ENCODE measurements around the gene RPL21.

RPL21 gene

DNA sequence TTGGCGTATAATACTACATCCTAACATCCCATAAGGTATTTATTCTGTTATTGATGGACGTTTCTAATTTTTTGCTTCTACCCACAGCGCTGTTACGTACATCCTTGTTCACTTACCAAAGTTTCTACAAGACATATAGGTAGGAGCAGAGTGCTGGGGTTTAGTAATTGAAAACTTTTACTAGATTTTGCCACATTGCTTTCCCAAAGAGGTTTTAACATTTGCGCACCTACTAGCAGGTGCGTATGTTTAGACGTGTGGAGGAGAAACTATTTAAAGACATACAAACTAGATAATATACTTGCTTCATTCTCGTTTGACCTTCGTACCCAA lies 559 bp upstream of the RPL21 start:
- TF ChIP-seq GATA2 (IDR thresholded peaks at IDR 0.05; ENCODE audit: low read depth, low read length) (no peak), GATA3 (IDR thresholded peaks at IDR 0.05; ENCODE audit: low read depth, low read length) (no peak)

GRCh38 chr13:27252467-27252866 lies 1.1 kb downstream of the RPL21 start:
- TF ChIP-seq GATA2 (IDR thresholded peaks at IDR 0.05; ENCODE audit: low read depth, low read length): no peak
- no peak for TF ChIP-seq GATA3 (IDR thresholded peaks at IDR 0.05; ENCODE audit: low read depth, low read length)

DNA sequence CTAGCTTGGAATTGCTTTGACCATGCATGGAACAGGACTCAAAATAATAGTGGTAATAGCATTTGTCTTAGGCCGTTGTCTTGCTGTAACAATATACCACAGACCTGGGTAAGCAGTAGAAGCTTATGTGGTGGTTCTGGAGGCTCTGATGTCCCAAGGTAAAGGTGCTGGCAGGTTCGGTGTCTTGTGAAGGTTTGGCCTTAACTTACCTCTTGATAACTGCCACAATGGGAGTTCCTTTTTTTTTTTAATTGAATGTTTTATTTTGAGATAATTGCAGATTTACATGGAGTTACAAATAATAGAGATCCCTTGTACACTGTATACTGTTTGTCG lies 5.8 kb downstream of the RPL21 start:
- TF ChIP-seq GATA2 (IDR thresholded peaks at IDR 0.05; ENCODE audit: low read depth, low read length) (no peak), GATA3 (IDR thresholded peaks at IDR 0.05; ENCODE audit: low read depth, low read length) (no peak)

DNA sequence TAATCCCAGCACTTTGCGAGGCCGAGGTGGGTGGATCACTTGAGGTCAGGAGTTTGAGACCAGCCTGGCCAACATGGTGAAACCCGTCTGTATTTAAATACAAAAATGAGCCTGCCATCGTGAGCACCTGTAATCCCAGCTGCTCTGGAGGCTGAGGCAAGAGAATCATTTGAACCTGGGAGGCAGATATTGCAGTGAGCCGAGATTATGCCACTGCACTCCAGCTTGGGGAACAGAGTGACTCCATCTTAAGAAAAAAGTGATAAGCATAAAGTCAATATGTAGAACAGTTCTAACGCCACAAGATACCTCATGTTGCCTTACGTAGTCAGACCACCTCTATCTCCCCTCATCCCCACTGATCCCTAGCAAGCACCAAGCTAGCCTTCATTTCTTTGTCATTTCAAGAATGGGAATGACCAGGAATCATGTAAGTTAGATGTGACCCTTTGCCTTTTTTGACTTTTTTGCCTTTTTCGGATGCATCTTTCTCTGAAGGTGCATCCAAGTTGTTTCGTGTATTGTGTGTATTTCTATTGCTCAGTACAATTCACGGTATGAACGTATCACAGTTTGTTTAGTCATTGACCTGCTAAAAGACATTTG lies 6.4 kb downstream of the RPL21 start:
- TF ChIP-seq GATA3 (IDR thresholded peaks at IDR 0.05; ENCODE audit: low read depth, low read length) (no peak), GATA2 (IDR thresholded peaks at IDR 0.05; ENCODE audit: low read depth, low read length) (no peak)

DNA sequence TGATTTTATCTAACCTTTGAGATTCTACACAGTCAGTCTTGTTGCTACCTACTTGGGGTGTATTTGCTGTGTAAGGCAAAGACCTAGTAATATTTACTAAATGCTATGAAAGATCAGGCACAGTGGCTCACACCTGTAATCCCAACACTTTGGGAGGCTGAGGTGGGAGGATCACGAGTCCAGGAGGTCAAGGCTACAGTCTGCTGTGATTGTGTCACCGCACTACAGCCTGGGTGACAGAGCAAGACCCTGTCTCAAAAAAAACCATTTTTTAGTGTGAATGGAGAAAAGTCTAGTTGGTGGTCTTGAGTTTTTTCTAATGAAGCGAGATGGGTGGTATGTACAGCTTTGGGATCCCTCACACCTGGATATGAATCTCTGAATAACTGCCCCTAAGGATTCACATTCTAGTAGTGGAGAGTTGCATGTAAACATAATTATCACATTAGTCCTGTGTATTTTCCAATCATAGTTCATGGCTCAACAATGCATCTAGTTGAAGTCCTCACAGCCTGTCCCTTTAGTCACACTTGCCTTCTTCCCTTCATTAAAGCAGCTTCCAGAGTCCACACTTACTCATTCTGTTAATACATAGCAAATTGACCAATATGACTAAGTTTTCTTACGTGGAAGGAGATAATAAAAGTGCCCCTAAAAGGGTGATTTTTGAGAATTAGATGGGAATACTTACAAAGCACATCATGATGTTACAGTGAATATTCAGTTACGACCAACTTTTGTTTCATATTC lies 7.5 kb downstream of the RPL21 start:
- no peak for TF ChIP-seq GATA3 (IDR thresholded peaks at IDR 0.05; ENCODE audit: low read depth, low read length)

DNA sequence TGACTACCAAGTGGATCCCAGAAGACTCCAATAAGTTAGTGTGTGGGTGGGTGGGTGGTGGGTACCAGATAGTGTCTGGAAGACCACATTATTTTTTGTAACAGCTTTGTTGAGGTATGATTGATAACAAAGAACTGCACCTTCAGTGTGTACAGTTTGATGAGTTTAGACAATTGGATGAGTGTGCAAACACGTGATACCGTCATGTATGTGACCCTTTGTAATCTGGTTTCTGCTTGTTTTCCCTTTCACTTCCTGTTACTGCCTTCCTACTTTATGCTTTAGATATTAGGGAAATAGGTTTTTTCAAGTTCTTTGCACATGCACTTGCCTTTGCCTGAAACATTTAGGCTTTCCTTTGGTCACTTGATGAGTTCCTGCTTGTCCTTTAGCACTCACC lies 8.5 kb downstream of the RPL21 start:
- TF ChIP-seq GATA3 (IDR thresholded peaks at IDR 0.05; ENCODE audit: low read depth, low read length) (no peak), GATA2 (IDR thresholded peaks at IDR 0.05; ENCODE audit: low read depth, low read length) (no peak)

DNA sequence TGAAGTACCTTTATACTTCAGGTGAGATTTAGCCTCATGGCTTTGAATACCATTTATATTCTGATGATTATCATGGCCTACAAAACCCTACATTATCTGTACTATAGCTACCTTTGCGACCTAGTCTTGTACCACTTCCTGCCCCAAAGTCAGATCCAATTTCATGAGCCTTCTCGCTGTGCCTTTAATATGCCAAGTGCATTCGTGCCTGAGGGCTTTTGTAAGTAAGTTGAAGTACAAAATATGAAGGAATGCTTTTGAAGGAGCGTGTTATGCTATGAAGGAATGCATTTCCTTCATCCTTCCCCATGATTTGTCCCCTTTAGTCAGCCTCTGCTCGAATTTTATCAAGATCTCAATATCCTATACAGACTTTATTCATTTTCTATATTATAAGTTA lies 10.0 kb downstream of the RPL21 start:
- TF ChIP-seq GATA2 (IDR thresholded peaks at IDR 0.05; ENCODE audit: low read depth, low read length) (no peak), GATA3 (IDR thresholded peaks at IDR 0.05; ENCODE audit: low read depth, low read length) (no peak)

DNA sequence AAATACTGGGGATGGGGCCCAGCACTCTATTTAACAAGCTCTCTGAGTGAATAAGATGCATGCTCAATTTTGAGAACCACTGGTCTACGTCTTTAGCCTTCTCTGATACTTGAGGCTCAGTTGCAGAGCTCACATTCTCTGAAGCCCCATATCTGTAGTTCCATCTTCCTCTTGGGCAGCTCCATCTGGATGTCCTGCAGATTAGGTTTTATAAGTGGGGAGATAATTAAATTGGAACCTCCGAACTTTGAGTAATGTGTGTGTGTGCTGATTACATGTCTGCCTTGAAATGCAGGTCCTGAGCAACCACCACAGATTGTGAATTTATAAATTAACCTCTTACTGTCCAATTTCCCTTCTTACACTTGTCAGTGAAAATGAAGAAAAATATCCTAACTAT lies 12.1 kb downstream of the RPL21 start:
- TF ChIP-seq GATA3 (IDR thresholded peaks at IDR 0.05; ENCODE audit: low read depth, low read length): peak; percentile 91
- TF ChIP-seq GATA2 (IDR thresholded peaks at IDR 0.05; ENCODE audit: low read depth, low read length): peak; percentile 95

- TF ChIP-seq GATA3 (IDR thresholded peaks at IDR 0.05; ENCODE audit: low read depth, low read length): no peak
- no peak for TF ChIP-seq GATA2 (IDR thresholded peaks at IDR 0.05; ENCODE audit: low read depth, low read length)
Measured at GRCh38 chr13:27264181-27264580, 12.8 kb downstream of the RPL21 start.

GRCh38 chr13:27264648-27265047 lies 13.3 kb downstream of the RPL21 start:
- no peak for TF ChIP-seq GATA3 (IDR thresholded peaks at IDR 0.05; ENCODE audit: low read depth, low read length)
- no peak for TF ChIP-seq GATA2 (IDR thresholded peaks at IDR 0.05; ENCODE audit: low read depth, low read length)

DNA sequence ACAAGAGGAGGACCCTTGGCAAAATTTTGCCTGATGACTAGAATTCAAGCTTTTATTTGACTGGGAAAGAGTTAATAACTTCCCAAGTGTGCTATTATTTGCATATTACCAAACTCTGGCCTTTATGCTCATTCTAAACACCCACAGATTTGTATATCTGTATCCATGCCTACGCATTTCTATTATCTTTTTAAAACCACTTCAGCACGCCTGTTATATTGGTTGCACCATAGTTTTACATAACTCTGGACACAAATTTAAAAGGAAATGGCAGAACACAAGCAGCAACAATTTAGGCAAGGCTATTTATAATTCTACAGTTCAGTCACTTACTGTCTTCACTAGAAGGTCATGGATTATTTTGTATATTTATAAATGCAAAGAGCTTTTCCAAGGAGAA lies 15.6 kb downstream of the RPL21 start:
- TF ChIP-seq GATA2 (IDR thresholded peaks at IDR 0.05; ENCODE audit: low read depth, low read length) (no peak), GATA3 (IDR thresholded peaks at IDR 0.05; ENCODE audit: low read depth, low read length) (no peak)

DNA sequence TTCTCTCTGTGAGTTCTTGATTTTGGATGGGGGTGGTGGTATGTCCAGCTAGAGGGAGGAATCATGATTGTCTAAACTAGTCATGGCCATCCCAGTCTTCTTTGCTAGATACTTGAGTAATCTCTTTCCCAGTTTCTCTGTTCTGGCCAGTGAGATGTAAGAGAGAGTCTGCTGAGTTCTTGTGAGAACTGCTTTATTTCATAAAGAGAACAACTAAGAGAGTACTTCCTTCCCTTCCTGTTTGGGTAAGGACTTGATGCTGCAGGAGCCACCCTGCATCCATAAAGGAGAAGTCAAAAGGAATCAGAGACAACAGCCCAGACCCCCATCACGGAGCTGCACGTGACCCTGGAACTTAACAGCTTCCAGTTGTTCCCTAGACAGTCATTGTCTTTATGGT lies 16.2 kb downstream of the RPL21 start:
- no peak for TF ChIP-seq GATA2 (IDR thresholded peaks at IDR 0.05; ENCODE audit: low read depth, low read length)
- TF ChIP-seq GATA3 (IDR thresholded peaks at IDR 0.05; ENCODE audit: low read depth, low read length): no peak

GRCh38 chr13:27269114-27269665 lies 17.8 kb downstream of the RPL21 start:
- no peak for TF ChIP-seq GATA2 (IDR thresholded peaks at IDR 0.05; ENCODE audit: low read depth, low read length)
- no peak for TF ChIP-seq GATA3 (IDR thresholded peaks at IDR 0.05; ENCODE audit: low read depth, low read length)

DNA sequence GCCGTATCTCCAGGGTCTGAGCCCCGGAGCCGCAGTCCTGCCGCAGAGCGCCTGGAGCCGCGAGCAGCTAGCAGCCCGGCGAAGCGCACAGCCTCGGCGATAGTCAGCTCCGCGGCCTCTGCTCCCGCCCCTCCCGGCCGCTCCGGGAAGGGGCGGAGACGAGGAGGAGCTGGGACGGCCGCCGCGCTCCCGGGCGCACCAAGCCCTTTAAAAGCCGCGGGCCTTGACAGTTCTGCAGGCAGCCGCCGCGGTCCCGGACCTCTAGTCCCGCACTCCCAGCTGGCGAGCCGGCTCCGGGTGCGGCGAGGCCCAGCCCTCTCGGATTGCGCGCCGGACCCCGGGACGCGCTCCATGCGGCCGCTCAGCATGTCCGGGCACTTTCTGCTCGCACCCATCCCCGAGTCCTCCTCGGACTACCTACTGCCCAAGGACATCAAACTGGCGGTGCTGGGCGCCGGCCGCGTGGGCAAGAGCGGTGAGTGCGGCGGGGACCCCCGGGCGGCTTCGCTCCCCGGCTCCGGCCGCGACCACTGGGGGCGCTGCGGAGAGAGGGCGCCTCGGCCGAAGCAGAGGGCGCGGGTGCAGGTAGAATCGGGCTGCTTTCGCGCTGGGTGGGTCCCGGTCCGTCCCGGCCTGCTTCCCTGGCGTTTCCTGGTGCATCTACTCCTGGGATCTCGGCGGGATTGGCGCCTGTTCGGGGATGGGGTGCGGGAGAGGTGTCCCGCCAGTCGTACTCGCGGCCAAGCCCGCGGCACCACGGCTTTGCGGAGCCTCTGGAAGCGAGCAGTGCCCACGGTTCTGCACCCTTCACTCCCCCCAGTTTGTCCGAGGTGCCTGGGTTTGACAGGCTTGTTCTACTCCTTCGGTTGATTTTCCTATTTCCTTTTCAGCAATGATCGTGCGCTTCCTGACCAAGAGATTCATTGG lies 19.5 kb downstream of the RPL21 start, which contains the start of gene RASL11A:
Gene RASL11A (plus strand): TSS at position 237 of the 927 bp plus-strand sequence. CDS start 115 bp downstream, at position 352.
- no peak for TF ChIP-seq GATA3 (IDR thresholded peaks at IDR 0.05; ENCODE audit: low read depth, low read length)
- TF ChIP-seq GATA2 (IDR thresholded peaks at IDR 0.05; ENCODE audit: low read depth, low read length): no peak

Data from SH-SY5Y (cell line).